Measurements from ENCODE around the gene OR10A5. TPM values are rescaled to one million over a fixed set of nuclear protein-coding genes. Genes with fewer than 3 reads are reported as not detected.

Gene OR10A5
- total and polyA plus RNA-seq, 2 of the 13 experiments (the other 11 are each of a cell fraction or from before 2014, with no cell fraction given) = not detected

DNA sequence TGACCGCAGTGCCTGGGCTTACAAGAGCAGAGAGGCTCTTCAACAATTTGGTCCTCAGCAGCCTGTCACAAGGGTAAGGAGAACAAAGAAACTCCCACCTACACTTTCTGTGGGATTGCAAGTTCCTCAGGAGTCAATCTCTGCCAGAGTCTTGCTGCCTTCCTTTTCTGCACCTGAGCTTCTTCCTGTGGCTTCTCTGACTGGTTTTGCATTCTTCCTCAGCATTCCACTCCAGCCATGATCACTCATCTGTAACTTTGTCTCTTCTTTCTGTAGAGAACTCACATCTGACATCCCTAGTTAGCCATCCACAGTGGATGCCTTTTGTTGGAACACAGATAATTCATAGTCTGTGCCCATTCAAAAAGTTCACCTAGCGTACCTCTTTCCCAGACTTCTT is 31.8 kb upstream of the OR10A5 start:
- Histone ChIP-seq H3K27me3 (ENCODE audit: control insufficient read depth in 1 of 2, insufficient read depth in 2 of 2, low read length in 2 of 2) (no peaks in the 10 kb centered on the region; a peak in 1 of 5 replicates), H3K36me3 (replicated peaks in 1 of 2; ENCODE audit: control insufficient read depth in 1 of 2, insufficient read depth in 2 of 2, low read length in 2 of 2) (no peaks in the 10 kb centered on the region), H3K4me1 (ENCODE audit: insufficient read depth, low read length) (no peaks in the 10 kb centered on the region), H3K79me2 (ENCODE audit: insufficient read depth, low read length) (no peaks in the 10 kb centered on the region), H4K20me1 (ENCODE audit: insufficient read depth, low read length) (no peaks in the 10 kb centered on the region), H3K9me3 (ENCODE audit: low read length) (no peaks in the 10 kb centered on the region), H3K27ac (ENCODE audit: extremely low read length, insufficient read depth, low read length) (no peak overlapping the region), H2AFZ (ENCODE audit: low read length) (no peak overlapping the region), H3K4me2 (ENCODE audit: low read depth, low read length) (no peak overlapping the region), H3K4me3 (replicated peaks in 1 of 3; ENCODE audit: insufficient read depth in 1 of 3, low read depth in 2 of 3, low read length in 3 of 3) (no peak overlapping the region), H3K9ac (ENCODE audit: insufficient read depth, low read depth, low read length) (no peak overlapping the region)
- no peak for DNase-seq (ENCODE audit: low spot score)
- WGBS (ENCODE audit: low lambda C conversion rate) = 6% methylated on average over 2 of the region's 2 CpGs
- TF ChIP-seq GTF3A (CRISPR knock-in tag; conservative IDR thresholded peaks at IDR 0.05) (no peak), EP300 (IDR thresholded peaks at IDR 0.05; ENCODE audit: low read depth in 2 of 2, low read length in 2 of 2) (no peak), EP300 (CRISPR knock-in tag; IDR thresholded peaks at IDR 0.05; ENCODE audit: borderline replicate concordance) (no peak), HOXA3 (CRISPR knock-in tag; IDR thresholded peaks at IDR 0.05) (no peak), HCFC1 (IDR thresholded peaks at IDR 0.05; ENCODE audit: low read depth, low read length) (no peak), SRSF4 (IDR thresholded peaks at IDR 0.05; ENCODE audit: low read depth, low read length, poor library complexity, severe bottlenecking) (no peak), ZNF776 (CRISPR knock-in tag; IDR thresholded peaks at IDR 0.05) (no peak), ZSCAN9 (CRISPR knock-in tag; IDR thresholded peaks at IDR 0.05; ENCODE audit: borderline replicate concordance) (no peak), ZNF644 (CRISPR knock-in tag; IDR thresholded peaks at IDR 0.05; ENCODE audit: low read depth) (no peak), BRCA1 (CRISPR knock-in tag; IDR thresholded peaks at IDR 0.05) (no peak), NCOA2 (CRISPR knock-in tag; IDR thresholded peaks at IDR 0.05) (no peak), ZNF230 (CRISPR knock-in tag; IDR thresholded peaks at IDR 0.05) (no peak), ZFY (CRISPR knock-in tag; IDR thresholded peaks at IDR 0.05) (no peak)
- TF ChIP-seq, protein P1, sequence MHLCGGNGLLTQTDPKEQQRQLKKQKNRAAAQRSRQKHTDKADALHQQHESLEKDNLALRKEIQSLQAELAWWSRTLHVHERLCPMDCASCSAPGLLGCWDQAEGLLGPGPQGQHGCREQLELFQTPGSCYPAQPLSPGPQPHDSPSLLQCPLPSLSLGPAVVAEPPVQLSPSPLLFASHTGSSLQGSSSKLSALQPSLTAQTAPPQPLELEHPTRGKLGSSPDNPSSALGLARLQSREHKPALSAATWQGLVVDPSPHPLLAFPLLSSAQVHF (CRISPR knock-in tag; IDR thresholded peaks at IDR 0.05) = no peak
- TF ChIP-seq, protein P2, sequence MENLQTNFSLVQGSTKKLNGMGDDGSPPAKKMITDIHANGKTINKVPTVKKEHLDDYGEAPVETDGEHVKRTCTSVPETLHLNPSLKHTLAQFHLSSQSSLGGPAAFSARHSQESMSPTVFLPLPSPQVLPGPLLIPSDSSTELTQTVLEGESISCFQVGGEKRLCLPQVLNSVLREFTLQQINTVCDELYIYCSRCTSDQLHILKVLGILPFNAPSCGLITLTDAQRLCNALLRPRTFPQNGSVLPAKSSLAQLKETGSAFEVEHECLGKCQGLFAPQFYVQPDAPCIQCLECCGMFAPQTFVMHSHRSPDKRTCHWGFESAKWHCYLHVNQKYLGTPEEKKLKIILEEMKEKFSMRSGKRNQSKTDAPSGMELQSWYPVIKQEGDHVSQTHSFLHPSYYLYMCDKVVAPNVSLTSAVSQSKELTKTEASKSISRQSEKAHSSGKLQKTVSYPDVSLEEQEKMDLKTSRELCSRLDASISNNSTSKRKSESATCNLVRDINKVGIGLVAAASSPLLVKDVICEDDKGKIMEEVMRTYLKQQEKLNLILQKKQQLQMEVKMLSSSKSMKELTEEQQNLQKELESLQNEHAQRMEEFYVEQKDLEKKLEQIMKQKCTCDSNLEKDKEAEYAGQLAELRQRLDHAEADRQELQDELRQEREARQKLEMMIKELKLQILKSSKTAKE (CRISPR knock-in tag; IDR thresholded peaks at IDR 0.05; ENCODE audit: borderline replicate concordance) = no peak
- TF ChIP-seq, protein P3, sequence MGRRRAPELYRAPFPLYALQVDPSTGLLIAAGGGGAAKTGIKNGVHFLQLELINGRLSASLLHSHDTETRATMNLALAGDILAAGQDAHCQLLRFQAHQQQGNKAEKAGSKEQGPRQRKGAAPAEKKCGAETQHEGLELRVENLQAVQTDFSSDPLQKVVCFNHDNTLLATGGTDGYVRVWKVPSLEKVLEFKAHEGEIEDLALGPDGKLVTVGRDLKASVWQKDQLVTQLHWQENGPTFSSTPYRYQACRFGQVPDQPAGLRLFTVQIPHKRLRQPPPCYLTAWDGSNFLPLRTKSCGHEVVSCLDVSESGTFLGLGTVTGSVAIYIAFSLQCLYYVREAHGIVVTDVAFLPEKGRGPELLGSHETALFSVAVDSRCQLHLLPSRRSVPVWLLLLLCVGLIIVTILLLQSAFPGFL (CRISPR knock-in tag; IDR thresholded peaks at IDR 0.05) = no peak
- intact Hi-C loops (cut with micrococcal nuclease; ENCODE audit: unreplicated experiment) = no loop called here
- ChIA-PET POLR2A (no interaction called here), CTCF (ENCODE audit: low intra/inter-chr PET ratio, low total read pairs) (no interaction called here)
- ATAC-seq = no peak
- no peak for FAIRE-seq
- BruUV-seq (replicated peaks) = no TSS peak
- in situ Hi-C loops (cut with HindIII; ENCODE audit: extremely low pct_ligation_motif_present, low pct_unique_long_range_greater_than_20kb) = no loop called here

Data from HepG2 (cell line).